Measurements from ENCODE around the gene MPDU1.

MPDU1 gene

DNA sequence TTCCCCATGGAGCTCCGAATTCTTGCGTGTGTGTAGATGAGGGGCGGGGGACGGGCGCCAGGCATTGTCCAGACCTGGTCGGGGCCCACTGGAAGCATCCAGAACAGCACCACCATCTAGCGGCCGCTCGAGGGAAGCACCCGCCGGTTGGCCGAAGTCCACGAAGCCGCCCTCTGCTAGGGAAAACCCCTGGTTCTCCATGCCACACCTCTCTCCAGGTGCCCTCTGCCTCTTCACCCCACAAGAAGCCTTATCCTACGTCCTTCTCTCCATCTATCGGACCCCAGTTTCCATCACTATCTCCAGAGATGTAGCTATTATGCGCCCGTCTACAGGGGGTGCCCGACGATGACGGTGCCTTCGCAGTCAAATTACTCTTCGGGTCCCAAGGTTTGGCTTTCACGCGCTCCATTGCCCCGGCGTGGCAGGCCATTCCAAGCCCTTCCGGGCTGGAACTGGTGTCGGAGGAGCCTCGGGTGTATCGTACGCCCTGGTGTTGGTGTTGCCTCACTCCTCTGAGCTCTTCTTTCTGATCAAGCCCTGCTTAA is 22.6 kb upstream of the MPDU1 start:
- DNase-seq: peak; percentile 92

DNA sequence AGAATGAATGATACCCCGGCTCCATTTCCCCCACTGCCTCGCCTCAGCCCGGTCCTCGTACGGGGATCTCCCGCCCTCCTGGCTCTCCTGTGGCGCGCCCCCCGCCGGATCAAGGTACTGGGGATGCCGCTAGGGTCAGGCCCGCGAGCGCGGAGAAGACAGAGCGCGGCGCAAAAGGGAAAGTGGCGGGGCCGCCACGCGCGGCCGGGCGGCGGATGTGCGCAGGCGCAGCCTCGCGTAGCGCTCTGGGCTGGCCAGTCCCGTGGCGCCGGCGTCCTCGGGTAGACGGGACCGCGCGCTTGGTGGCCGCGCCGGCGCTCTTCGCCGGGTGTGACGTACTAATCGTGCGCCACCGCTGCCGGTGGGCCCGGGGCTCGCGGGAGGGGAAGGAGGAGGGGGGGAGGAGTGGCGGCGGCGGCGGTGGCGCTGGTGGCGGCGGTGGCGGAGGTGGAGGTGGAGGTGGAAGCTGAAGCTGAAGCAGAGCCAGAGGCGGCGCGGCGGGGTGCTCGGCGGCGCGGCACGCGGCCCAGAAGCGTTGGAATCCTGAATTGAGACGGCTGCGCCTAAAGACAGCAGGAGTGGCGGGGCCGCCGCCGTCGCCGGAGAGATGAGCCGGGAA is 22.0 kb upstream of the MPDU1 start, which contains the start of gene SENP3:
SENP3 (plus strand) TSS at position 331 of the 619 bp plus-strand sequence. CDS start 1,158 bp downstream, outside the sequence.
- DNase-seq: peak; percentile 92

DNA sequence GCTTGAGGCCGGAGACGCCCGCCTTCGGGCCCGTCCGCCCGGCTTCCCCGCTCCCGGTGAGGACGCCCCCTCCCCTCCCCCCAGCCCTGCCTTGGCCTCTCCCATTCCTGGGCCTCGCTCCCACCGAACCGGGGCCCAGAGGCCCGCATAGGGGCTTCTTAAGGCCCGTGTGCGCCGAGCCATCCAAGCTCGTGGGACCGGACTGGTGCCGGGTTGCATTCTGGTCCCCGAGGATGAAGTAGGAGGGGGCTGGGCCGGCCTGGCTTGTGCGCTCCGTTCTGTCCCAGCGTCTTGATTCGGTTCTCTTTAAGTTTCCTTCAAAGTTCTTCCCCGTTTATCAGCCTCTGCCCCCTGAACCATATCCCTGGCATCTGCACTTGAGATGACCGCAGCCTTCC is 21.4 kb upstream of the MPDU1 start:
- DNase-seq: peak; percentile 37

DNA sequence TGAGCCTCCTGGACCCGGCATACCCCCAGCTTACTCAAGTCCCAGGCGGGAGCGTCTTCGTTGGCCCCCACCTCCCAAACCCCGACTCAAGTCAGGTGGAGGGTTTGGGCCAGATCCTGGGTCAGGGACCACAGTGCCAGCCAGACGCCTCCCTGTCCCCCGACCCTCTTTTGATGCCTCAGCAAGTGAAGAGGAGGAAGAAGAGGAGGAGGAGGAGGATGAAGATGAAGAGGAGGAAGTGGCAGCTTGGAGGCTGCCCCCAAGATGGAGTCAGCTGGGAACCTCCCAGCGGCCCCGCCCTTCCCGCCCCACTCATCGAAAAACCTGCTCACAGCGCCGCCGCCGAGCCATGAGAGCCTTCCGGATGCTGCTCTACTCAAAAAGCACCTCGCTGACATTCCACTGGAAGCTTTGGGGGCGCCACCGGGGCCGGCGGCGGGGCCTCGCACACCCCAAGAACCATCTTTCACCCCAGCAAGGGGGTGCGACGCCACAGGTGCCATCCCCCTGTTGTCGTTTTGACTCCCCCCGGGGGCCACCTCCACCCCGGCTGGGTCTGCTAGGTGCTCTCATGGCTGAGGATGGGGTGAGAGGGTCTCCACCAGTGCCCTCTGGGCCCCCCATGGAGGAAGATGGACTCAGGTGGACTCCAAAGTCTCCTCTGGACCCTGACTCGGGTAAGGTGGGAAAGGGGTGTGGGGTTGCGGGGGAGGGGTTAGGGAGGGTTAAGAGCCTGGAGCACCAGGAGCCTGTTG is 20.4 kb upstream of the MPDU1 start:
- peak; percentile 0 for DNase-seq

DNA sequence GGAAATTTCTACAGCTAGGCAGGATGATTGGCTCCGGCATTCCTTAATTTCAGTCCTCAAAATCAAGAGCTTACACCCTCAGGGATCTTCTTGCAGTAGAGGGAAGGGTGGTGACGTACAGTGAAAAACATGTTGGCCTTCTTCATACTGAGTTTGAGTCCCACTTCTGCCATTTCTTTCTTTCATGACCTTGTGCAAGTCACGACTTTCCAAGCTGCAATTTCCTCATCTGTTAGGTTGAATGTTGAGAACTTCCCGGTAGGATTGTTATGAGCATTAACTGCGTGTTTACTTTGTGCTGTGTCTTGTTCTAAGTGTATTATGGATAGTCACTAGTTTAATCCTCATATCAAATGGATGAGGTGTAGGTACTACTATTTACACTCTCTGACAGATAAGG is 14.1 kb upstream of the MPDU1 start:
- DNase-seq: no peak

DNA sequence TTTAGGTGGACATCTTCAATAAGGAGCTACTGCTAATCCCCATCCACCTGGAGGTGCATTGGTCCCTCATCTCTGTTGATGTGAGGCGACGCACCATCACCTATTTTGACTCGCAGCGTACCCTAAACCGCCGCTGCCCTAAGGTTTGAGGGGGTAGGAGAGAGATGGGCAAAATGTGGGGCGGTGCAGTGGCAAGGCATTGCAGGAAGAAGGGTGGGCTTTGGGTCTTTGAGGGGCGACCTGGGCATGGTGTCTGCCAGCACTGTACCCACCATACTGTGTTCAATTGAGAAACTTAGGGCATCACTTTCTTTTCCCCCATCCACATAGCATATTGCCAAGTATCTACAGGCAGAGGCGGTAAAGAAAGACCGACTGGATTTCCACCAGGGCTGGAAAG is 13.3 kb upstream of the MPDU1 start:
- DNase-seq: no peak

DNA sequence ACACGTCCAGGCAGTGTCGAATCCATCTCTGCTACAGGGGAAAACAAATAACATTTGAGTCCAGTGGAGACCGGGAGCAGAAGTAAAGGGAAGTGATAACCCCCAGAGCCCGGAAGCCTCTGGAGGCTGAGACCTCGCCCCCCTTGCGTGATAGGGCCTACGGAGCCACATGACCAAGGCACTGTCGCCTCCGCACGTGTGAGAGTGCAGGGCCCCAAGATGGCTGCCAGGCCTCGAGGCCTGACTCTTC is 11.4 kb upstream of the MPDU1 start:
- DNase-seq: no peak

DNA sequence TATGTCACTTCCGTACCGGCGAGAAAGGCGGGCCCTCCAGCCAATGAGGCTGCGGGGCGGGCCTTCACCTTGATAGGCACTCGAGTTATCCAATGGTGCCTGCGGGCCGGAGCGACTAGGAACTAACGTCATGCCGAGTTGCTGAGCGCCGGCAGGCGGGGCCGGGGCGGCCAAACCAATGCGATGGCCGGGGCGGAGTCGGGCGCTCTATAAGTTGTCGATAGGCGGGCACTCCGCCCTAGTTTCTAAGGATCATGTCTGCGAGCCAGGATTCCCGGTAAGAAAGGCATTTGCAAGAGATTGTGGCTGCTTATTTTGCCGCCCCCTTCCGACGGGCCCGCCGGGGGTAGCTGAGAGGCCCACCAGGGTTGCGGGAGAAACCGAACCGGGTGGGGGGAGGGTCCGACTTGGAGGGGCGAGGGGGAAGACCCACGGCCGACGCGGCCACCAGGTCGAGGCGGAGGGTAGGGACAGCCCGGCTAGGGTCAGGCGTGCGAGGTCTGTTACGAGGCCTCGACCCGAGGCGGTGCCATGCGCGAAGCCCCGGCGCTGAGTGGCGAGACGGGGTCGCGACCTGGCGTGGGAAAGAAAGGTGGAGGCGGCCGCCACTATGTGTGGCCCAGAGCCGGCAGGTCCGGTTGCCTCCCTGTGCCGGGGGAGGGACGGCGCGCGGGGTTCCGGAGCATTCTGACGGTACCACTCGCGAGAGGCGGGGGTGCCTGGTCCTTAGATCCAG is 10.9 kb upstream of the MPDU1 start:
- DNase-seq: peak; percentile 100

DNA sequence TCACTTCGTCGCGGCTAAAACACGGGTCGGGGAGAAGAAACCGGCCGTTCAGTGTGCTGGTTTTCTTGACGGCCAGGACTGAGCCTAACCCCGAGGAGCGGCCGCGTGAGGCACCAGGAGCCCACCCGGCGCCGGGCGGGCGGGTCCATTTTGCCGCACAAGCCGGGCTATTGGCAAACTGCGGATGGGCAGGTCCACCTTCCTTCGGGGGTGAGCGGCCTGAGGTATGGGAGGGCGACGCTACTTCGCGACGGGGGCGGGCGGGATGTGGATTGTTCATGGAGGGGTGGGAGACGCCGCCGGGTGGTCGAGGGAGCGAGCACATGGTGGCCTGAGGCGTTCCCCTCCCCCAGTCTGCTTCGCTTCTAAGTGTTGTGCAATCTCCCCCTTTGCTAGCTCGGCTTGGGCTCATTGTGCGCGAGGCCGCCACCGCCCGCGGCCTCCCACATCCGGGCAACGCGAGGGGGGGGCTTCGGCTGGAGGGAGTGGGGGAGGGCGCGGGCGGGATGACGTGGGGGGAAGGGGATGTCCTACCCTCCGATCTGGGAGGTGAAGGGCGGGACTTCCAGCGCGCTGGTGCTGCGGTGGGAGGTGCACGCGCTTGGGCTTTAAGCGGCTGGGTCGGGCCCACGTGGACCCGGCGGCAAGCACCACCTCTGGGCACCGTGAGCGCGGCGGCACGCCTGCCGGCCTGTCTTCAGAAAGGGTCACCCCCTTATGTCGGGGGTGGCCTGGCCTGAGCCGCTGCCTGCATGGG is 10.2 kb upstream of the MPDU1 start:
- peak; percentile 92 for DNase-seq

DNA sequence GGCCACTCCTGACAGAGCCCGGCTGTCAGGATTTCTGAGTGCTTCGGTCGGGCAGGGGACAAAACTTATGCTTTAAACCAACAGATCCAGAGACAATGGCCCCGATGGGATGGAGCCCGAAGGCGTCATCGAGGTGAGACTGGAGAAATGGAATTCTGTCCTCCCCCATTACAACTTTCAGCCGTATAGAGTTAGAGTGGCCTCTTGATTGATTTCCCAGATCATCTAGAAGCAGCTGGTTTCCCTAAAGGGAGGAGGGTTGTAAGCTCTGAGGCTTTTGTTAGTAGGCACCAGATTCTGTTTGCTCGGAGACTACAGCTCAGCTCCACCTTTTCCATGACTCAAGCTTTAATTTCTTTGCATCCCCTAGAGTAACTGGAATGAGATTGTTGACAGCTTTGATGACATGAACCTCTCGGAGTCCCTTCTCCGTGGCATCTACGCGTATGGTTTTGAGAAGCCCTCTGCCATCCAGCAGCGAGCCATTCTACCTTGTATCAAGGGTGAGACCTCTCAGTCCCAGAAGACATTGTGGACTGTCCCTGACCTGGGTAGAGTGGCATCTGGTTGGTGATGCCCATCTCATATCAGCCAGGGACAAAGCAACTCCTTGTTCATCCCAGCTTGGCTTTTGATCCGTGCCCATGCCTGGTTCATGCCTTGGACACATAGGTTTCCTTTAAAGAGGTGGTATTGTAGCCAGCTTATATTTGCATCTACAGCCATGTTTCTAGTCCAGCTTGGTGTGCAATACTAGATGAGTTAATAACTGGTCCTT is 9.3 kb upstream of the MPDU1 start:
- DNase-seq: no peak

DNA sequence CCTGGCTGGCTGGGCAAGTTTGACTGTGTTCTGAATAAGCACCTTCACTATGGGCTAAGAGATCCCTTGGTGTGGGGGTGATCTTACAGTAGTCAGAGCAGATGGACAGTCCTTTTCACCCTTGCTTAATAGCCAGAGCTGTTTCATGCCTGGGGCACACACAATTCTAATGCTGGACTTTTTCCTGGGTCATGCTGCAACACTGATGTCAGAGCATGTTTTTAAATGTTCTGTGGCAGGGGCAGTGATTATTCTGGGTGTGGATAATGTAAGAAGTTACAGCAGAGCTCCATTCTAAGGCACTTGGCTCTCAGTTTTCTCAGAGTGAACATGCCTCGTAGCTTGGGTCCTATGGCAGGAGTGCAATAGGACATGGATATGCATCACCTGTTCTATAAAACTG is 8.2 kb upstream of the MPDU1 start:
- DNase-seq: no peak

DNA sequence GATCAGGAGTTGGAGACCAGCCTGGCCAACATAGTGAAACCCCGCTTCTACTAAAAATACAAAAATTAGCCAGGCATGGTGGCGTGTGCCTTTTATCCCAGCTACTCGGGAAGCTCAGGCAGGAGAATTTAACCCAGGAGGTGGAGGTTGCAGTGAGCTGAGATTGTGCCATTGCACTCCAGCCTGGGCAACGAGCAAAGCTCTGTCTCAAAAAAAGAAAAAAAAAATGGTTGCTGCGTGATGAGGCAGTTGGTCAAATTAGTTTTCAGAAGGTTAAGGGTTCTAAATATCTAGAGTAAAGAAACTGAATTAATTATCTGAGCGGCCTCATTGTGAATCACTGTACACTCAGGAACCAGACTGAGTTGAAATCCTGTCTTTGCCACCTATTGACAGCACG is 7.7 kb upstream of the MPDU1 start:
- DNase-seq: no peak

DNA sequence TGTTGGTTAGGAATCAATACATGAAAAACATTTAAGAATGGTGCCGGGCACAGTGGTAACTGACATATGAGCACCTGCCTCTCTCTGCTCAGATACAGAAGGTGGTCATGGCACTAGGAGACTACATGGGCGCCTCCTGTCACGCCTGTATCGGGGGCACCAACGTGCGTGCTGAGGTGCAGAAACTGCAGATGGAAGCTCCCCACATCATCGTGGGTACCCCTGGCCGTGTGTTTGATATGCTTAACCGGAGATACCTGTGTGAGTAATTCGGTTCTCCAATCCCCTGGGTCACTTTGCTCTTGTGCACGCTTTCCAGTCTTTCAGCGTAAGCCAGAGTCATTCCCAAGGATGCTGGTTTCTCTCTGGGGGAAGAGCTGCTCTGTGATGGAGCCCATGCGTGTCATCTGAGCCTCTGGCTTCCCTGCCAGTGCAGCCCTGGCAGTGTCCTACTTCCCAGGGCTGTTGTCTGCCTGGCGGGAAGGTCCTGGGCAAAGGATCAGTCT is 7.2 kb upstream of the MPDU1 start:
- DNase-seq: peak; percentile 25

DNA sequence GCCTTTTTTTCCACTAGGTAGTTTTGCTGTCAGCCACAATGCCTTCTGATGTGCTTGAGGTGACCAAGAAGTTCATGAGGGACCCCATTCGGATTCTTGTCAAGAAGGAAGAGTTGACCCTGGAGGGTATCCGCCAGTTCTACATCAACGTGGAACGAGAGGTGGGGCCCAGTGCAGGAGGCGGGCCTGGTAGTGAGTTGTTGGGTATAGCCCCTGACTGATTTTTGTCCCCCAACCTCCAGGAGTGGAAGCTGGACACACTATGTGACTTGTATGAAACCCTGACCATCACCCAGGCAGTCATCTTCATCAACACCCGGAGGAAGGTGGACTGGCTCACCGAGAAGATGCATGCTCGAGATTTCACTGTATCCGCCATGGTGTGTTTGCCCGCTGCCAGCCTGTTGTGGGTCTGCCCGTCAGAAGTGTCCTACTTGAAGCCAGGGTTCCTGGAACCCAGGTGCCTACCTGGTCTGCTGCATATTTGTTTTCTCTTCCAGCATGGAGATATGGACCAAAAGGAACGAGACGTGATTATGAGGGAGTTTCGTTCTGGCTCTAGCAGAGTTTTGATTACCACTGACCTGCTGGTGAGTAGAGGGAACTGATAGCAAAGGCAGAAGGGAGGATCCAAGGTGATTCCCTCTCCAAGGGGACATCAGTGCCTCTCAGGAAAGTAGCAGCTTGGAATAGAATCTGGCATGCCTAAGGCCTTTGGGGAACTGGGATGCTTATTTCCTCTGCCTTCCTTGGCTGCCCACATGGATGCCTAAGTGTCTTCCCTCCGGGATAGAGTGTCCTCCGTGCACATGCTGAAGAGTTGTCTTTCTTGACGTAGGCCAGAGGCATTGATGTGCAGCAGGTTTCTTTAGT is 6.1 kb upstream of the MPDU1 start:
- no peak for DNase-seq

DNA sequence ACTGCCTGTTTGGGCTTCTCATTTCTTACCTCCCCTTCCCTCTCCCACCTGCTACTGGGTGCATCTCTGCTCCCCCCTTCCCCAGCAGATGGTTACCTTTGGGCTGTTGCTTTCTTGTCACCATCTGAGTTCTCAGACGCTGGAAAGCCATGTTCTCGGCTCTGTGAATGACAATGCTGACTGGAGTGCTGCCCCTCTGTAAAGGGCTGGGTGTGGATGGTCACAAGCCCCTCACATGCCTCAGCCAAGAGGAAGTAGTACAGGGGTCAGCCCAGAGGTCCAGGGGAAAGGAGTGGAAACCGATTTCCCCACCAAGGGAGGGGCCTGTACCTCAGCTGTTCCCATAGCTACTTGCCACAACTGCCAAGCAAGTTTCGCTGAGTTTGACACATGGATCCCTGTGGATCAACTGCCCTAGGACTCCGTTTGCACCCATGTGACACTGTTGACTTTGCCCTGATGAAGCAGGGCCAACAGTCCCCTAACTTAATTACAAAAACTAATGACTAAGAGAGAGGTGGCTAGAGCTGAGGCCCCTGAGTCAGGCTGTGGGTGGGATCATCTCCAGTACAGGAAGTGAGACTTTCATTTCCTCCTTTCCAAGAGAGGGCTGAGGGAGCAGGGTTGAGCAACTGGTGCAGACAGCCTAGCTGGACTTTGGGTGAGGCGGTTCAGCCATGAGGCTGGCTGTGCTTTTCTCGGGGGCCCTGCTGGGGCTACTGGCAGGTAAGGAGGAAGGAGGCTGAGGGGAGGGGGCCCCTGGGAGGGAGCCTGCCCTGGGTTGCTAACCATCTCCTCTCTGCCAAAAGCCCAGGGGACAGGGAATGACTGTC is 4.4 kb upstream of the MPDU1 start, which contains the start of gene CD68:
CD68 (plus strand) TSS at position 638 of the 833 bp plus-strand sequence; CDS start at position 678, 40 bp downstream.
- peak; percentile 85 for DNase-seq

DNA sequence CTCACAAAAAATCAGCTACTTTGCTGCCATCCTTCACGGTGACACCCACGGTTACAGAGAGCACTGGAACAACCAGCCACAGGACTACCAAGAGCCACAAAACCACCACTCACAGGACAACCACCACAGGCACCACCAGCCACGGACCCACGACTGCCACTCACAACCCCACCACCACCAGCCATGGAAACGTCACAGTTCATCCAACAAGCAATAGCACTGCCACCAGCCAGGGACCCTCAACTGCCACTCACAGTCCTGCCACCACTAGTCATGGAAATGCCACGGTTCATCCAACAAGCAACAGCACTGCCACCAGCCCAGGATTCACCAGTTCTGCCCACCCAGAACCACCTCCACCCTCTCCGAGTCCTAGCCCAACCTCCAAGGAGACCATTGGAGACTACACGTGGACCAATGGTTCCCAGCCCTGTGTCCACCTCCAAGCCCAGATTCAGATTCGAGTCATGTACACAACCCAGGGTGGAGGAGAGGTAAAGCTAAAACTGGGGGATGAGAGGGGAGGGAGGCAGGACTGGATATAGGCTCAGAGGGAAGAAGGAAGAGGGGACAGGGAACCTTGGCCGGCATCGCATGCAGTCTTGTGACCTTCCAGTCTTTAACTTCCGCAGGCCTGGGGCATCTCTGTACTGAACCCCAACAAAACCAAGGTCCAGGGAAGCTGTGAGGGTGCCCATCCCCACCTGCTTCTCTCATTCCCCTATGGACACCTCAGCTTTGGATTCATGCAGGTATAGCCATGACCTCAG is 3.6 kb upstream of the MPDU1 start:
- DNase-seq: peak; percentile 56

DNA sequence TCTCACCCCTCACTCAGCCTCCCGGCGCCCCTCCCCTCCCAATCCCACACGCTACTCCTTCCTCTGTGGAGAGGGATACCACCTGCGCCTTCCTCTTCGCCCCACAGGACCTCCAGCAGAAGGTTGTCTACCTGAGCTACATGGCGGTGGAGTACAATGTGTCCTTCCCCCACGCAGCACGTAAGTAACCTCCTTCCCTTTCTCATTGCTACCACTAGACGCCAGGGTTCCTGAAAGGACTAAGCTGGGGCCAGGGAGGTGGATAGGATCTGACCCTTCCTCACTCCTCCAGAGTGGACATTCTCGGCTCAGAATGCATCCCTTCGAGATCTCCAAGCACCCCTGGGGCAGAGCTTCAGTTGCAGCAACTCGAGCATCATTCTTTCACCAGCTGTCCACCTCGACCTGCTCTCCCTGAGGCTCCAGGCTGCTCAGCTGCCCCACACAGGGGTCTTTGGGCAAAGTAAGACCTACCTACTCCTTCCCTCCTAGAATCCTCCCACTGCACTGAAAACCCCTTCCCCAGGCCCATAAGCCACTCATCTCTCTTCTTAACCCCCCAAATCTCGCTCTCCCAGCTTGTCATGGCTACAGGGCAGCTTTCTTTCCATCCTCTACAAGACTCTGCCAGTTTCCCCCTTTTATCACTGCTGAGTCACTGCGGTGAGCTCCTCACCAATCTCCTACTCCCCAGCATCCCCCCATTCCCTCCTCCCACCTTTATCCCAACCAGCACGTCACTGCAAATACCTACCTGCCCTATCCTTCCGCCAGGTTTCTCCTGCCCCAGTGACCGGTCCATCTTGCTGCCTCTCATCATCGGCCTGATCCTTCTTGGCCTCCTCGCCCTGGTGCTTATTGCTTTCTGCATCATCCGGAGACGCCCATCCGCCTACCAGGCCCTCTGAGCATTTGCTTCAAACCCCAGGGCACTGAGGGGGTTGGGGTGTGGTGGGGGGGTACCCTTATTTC is 2.8 kb upstream of the MPDU1 start:
- no peak for DNase-seq

Data from activated CD4-positive, alpha-beta T cell treated with anti-CD3 and anti-CD28 coated beads for 48 hours (primary cell).